Skeletal muscle cell (primary cell): ENCODE results near the gene CDC42EP4.
"Not testable (repeated sequence)": the region's sequence is repeated elsewhere in the genome, so short reads cannot be mapped to it uniquely, and the experiment has no call there.

Experiments
- DNase-seq: peaks from one replicate; pipeline ENCODE4 v3.0.0-alpha.2; 2010; ENCODE audit warnings: low read depth
- H3K4me3 ChIP-seq: 2 replicates; pipeline ENCODE4 v1.5.1; 2011; ENCODE audit warnings: low read depth, mild to moderate bottlenecking, control low read depth, low read length, moderate library complexity

The CDC42EP4 gene

GRCh38 chr17:73343739-73344454, 32.1 kb upstream of the CDC42EP4 start:
- DNase-seq: no peak
- H3K4me3 ChIP-seq: no peak overlapping the region

- DNase-seq: peak; percentile 67
- peak overlapping the region; percentile 6 for H3K4me3 ChIP-seq
These were observed 31.4 kb upstream of the CDC42EP4 start for GRCh38 chr17:73343168-73343634.

GRCh38 chr17:73342541-73343167, 30.9 kb upstream of the CDC42EP4 start:
- H3K4me3 ChIP-seq: peak overlapping the region; percentile 6
- DNase-seq: no peak

- H3K4me3 ChIP-seq: no peak overlapping the region
- peak; percentile 68 for DNase-seq
These were observed 30.3 kb upstream of the CDC42EP4 start for GRCh38 chr17:73342050-73342522.

- no peak overlapping the region for H3K4me3 ChIP-seq
- DNase-seq: no peak
These were observed 29.7 kb upstream of the CDC42EP4 start for GRCh38 chr17:73341350-73342049.

- peak; percentile 66 for DNase-seq
These were observed 28.3 kb upstream of the CDC42EP4 start for GRCh38 chr17:73340093-73340596.

GRCh38 chr17:73338566-73339197, 26.9 kb upstream of the CDC42EP4 start:
- H3K4me3 ChIP-seq: no peak overlapping the region
- no peak for DNase-seq

More at GRCh38 chr17:73340093-73340596, 28.3 kb upstream of the CDC42EP4 start:
- no peak overlapping the region for H3K4me3 ChIP-seq

- no peak overlapping the region for H3K4me3 ChIP-seq
- DNase-seq: no peak
These were observed 26.3 kb upstream of the CDC42EP4 start for GRCh38 chr17:73338050-73338521.

GRCh38 chr17:73337330-73337710, 25.5 kb upstream of the CDC42EP4 start:
- DNase-seq: no peak

GRCh38 chr17:73336408-73337329, 24.9 kb upstream of the CDC42EP4 start:
- H3K4me3 ChIP-seq: no peak overlapping the region
- DNase-seq: no peak

More at GRCh38 chr17:73337330-73337710, 25.5 kb upstream of the CDC42EP4 start:
- no peak overlapping the region for H3K4me3 ChIP-seq

GRCh38 chr17:73335591-73336407, 24.0 kb upstream of the CDC42EP4 start:
- H3K4me3 ChIP-seq: no peak overlapping the region
- DNase-seq: no peak

GRCh38 chr17:73334771-73335513, 23.1 kb upstream of the CDC42EP4 start:
- no peak overlapping the region for H3K4me3 ChIP-seq

GRCh38 chr17:73333445-73333844, 21.6 kb upstream of the CDC42EP4 start:
- H3K4me3 ChIP-seq, DNase-seq: not testable (repeated sequence)

More at GRCh38 chr17:73334771-73335513, 23.1 kb upstream of the CDC42EP4 start:
- no peak for DNase-seq

GRCh38 chr17:73331060-73331459, 19.3 kb upstream of the CDC42EP4 start:
- DNase-seq: no peak
- no peak overlapping the region for H3K4me3 ChIP-seq

GRCh38 chr17:73327676-73328075, 15.9 kb upstream of the CDC42EP4 start:
- H3K4me3 ChIP-seq: no peak overlapping the region
- no peak for DNase-seq

- DNase-seq: peak; percentile 77
- no peak overlapping the region for H3K4me3 ChIP-seq
These were observed 13.7 kb upstream of the CDC42EP4 start for GRCh38 chr17:73325527-73325842.
